ENCODE measurements around the gene ARMC9. TPM values are rescaled to one million over a fixed set of nuclear protein-coding genes. Genes with fewer than 3 reads are reported as not detected.

ARMC9 gene
- total and polyA plus RNA-seq, 4 donors = 20.5 to 51.6 (median 38.6) TPM

GRCh38 chr2:231384109-231384435, 185.6 kb downstream of the ARMC9 start:
- no peak overlapping the region for H3K4me3 ChIP-seq
- ATAC-seq (ENCODE audit: insufficient read depth, low FRiP score) (no peak), DNase-seq (no peak)
- H3K27me3 ChIP-seq (ENCODE audit: control insufficient read depth in 3 of 3, insufficient read depth in 3 of 3, low read length in 2 of 3) = no peaks in the 10 kb centered on the region
- TF ChIP-seq CTCF (IDR thresholded peaks at IDR 0.05; ENCODE audit: control extremely low read depth, extremely low read depth) = no peak
- H3K9ac ChIP-seq (ENCODE audit: insufficient read depth in 1 of 2, low read length in 2 of 2) = no peak overlapping the region
- peaks cover 0 to 4% (median 3%) of the 10 kb centered on the region in 4 donors for H3K9me3 ChIP-seq (ENCODE audit: control insufficient read depth in 4 of 4, insufficient read depth in 3 of 4, low read length in 3 of 4)
- peaks cover 0 to 5% (median 0%) of the 10 kb centered on the region in 5 donors for H3K4me1 ChIP-seq (ENCODE audit: control insufficient read depth in 5 of 5, insufficient read depth in 5 of 5, low read length in 5 of 5)
- no peaks in the 10 kb centered on the region for H3K36me3 ChIP-seq (ENCODE audit: control insufficient read depth in 4 of 4, insufficient read depth in 4 of 4, low read length in 4 of 4)
- WGBS, 2 donors = 93 to 97% methylated on average over 2 of the region's 2 CpGs
- H3K27ac ChIP-seq (ENCODE audit: low read depth in 1 of 2, low read length in 1 of 2) = no peak overlapping the region

GRCh38 chr2:231384970-231385369, 186.5 kb downstream of the ARMC9 start:
- 93% methylated on average over 2 of the region's 2 CpGs for WGBS, 2 donors
- H3K4me3 ChIP-seq = no peak overlapping the region
- no peak overlapping the region for H3K27ac ChIP-seq (ENCODE audit: low read depth in 1 of 2, low read length in 1 of 2)
- H3K36me3 ChIP-seq (ENCODE audit: control insufficient read depth in 4 of 4, insufficient read depth in 4 of 4, low read length in 4 of 4) = no peaks in the 10 kb centered on the region
- no peak overlapping the region for H3K9ac ChIP-seq (ENCODE audit: insufficient read depth in 1 of 2, low read length in 2 of 2)
- H3K4me1 ChIP-seq (ENCODE audit: control insufficient read depth in 5 of 5, insufficient read depth in 5 of 5, low read length in 5 of 5) = peaks cover 0 to 8% (median 0%) of the 10 kb centered on the region in 5 donors
- DNase-seq (no peak), ATAC-seq (ENCODE audit: insufficient read depth, low FRiP score) (no peak)
- peaks cover 0 to 4% (median 3%) of the 10 kb centered on the region in 4 donors for H3K9me3 ChIP-seq (ENCODE audit: control insufficient read depth in 4 of 4, insufficient read depth in 3 of 4, low read length in 3 of 4)
- no peak for TF ChIP-seq CTCF (IDR thresholded peaks at IDR 0.05; ENCODE audit: control extremely low read depth, extremely low read depth)
- H3K27me3 ChIP-seq (ENCODE audit: control insufficient read depth in 3 of 3, insufficient read depth in 3 of 3, low read length in 2 of 3) = no peaks in the 10 kb centered on the region

GRCh38 chr2:231385429-231385828, 187.0 kb downstream of the ARMC9 start:
- DNase-seq = no peak

More at GRCh38 chr2:231385429-231385828, 187.0 kb downstream of the ARMC9 start:
- no peak overlapping the region for H3K4me3 ChIP-seq
- no peaks in the 10 kb centered on the region for H3K27me3 ChIP-seq (ENCODE audit: control insufficient read depth in 3 of 3, insufficient read depth in 3 of 3, low read length in 2 of 3)
- no peak overlapping the region for H3K27ac ChIP-seq (ENCODE audit: low read depth in 1 of 2, low read length in 1 of 2)
- peaks cover 0 to 4% (median 3%) of the 10 kb centered on the region in 4 donors for H3K9me3 ChIP-seq (ENCODE audit: control insufficient read depth in 4 of 4, insufficient read depth in 3 of 4, low read length in 3 of 4)
- TF ChIP-seq CTCF (IDR thresholded peaks at IDR 0.05; ENCODE audit: control extremely low read depth, extremely low read depth) = no peak
- H3K4me1 ChIP-seq (ENCODE audit: control insufficient read depth in 5 of 5, insufficient read depth in 5 of 5, low read length in 5 of 5) = peaks cover 0 to 12% (median 0%) of the 10 kb centered on the region in 5 donors
- no peak overlapping the region for H3K9ac ChIP-seq (ENCODE audit: insufficient read depth in 1 of 2, low read length in 2 of 2)
- H3K36me3 ChIP-seq (ENCODE audit: control insufficient read depth in 4 of 4, insufficient read depth in 4 of 4, low read length in 4 of 4) = no peaks in the 10 kb centered on the region
- 61 to 85% methylated on average over 4 to 5 of the region's 5 CpGs for WGBS, 2 donors
- no peak for ATAC-seq (ENCODE audit: insufficient read depth, low FRiP score)

All from lung (tissue), 12 donors.